HG02973 (cell line): Measurements from ENCODE around the gene TPT1.
"Not testable (repeated sequence)": the region's sequence is repeated elsewhere in the genome, so short reads cannot be mapped to it uniquely, and the experiment has no call there.

Experiments used
- ATAC-seq: cut with Tn5 transposase; IDR thresholded peaks from one replicate; pipeline ENCODE4 v1.9.1; 2021; ENCODE audit warnings: moderate library complexity; ENCODE audit not compliant: unreplicated experiment

The TPT1 gene

DNA sequence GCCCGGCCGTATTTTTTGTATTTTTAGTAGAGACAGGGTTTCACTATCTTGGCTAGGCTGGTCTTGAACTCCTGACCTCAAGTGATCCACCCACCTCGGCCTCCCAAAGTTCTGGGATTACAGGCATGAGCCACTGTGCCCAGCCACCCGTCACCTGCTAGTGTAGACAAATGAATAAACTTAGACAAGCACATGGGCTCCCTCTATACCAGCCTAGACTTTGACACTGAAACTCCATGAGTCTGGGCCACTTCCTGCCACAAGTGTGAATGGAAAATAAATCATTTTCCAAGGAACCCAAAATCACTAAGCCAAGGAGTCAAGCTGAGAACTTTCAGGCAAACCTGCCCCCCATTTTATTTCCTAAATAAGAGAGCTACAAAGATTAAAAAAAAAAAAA lies 27.0 kb upstream of the TPT1 start:
- no peak for ATAC-seq

- peak; percentile 96 for ATAC-seq
These were observed 26.4 kb upstream of the TPT1 start for GRCh38 chr13:45367358-45367757.

- no peak for ATAC-seq
These were observed 24.5 kb upstream of the TPT1 start for GRCh38 chr13:45365558-45365885.

DNA sequence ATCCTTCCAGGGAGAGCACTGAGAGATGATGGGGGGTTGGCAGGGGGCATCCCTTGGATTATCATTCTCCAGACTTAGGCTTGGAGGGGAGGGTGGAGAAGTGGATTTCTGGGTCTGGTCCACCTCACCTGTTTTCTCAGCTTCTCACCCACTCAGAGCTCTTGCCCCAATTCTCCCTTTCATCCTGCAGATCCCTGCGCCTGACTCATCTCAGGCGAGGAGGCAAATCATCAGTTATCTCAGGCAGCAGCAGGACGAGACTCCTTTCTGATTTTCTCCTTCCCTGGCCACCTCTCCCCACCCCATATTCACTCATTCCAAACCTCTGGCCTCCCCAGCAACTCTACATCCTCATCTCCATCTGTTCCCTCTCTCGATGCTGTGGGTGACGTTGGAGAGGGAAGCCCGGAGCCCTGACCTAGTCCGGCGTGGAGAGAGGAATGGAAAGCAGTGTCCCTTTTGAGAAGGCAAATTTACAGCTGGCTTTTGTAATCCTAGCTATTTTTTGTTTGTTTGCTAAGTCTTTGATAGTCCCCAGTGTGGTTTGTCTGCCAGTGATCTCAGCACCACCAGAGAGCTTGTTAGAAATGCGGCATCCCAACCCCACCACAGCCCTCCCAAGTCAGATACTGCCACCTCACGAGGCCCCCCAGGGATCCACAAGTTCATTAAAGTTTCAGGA lies 24.0 kb upstream of the TPT1 start:
- no peak for ATAC-seq

DNA sequence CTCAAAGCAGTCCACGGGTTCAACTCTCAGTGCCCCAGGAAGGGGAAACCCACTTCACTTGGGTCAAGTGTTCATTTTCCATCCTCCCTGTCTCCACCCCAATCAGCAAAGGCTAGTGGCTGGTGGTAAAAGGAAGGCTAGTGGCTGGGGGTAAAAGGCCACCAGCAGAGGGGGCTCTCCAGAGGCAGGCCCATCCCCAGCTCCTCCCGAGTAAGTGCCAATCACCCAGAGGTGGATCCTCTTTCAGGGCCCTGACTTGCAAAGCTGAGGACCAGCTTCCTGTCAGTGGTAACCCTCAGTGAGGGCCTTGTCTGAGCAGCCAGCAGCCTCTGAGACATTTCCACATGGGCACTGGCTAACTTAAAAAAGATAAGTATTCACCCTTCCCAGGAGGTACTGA lies 22.0 kb upstream of the TPT1 start:
- no peak for ATAC-seq

- no peak for ATAC-seq
These were observed 20.7 kb upstream of the TPT1 start for GRCh38 chr13:45361596-45362206.

- no peak for ATAC-seq
These were observed 16.1 kb upstream of the TPT1 start for GRCh38 chr13:45356966-45357672.

- no peak for ATAC-seq
These were observed 12.9 kb upstream of the TPT1 start for GRCh38 chr13:45353895-45354294.

- ATAC-seq: no peak
These were observed 11.0 kb upstream of the TPT1 start for GRCh38 chr13:45352031-45352430.

DNA sequence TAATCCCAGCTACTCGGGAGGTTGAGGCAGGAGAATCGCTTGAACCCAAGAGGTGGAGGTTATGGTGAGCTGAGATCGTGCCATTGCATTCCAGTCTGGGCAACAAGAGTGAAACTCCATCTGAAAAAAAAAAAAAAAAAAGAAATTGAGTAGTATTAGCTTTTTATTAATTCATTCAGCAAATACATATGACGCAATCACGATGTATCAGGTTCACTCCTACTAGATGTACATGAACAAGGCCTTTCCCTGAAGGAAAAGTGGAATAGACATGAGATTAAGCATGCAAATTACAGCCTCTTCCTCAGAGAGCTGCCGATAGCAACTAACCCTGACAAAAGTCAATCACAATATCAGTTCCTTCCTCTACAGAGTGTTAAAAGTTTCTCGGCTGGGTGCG lies 9.2 kb upstream of the TPT1 start:
- ATAC-seq: no peak

- no peak for ATAC-seq
These were observed 8.5 kb upstream of the TPT1 start for GRCh38 chr13:45349438-45349837.

DNA sequence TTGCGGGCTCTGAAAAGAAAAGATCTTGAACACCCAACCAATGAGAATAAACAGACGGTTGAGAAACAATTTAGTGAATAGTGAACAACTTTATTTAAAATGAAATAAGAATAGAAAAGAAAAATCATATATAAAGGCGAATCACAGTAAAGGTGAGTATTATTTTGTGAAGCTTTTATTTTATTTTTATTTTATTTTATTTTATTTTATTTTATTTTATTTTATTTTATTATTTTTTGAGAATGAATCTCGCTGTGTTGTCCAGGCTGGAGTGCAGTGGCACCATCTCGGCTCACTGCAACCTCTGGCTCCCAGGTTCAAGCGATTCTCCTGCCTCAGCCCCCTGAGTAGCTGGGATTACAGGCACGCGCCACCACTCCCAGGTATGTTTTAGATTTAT lies 3.1 kb upstream of the TPT1 start:
- not testable (repeated sequence) for ATAC-seq

DNA sequence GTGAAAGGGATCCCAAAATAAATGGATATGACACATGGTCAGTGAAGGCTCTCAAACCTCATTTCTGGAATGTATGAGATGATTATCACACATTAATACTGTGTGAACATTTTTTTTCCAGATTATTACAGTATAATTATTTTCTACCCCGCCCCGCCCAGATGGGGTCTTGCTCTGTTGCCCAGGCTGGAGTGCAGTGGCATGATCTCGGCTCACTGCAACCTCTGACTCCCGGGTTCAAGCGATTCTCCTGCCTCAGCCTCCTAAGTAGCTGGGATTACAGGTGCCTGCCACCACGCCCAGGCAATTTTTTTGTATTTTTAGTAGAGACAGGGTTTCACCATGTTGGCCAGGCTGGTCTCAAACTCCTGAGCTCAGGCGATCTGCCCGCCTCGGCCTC lies 2.1 kb upstream of the TPT1 start:
- not testable (repeated sequence) for ATAC-seq

DNA sequence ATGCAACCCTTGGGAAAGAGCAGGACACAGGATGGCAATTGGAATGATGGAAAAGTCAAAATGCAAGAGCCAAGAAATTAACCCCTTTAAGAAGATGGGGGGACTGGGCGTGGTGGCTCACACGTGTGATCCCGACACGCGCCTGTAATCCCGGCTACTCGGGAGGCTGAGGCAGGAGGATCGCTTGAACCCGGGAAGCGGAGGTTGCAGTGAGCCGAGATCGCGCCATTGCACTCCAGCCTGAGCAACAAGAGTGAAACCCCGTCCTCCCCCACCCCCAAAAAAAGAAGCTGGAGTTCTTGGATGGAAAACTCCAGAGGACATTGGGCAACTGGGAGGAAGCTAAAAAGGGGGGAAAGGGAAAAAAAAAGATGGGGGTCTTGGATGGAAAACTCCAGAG lies 1.7 kb upstream of the TPT1 start:
- ATAC-seq: not testable (repeated sequence)

- ATAC-seq: no peak
These were observed 967 bp upstream of the TPT1 start for GRCh38 chr13:45341799-45342500.

DNA sequence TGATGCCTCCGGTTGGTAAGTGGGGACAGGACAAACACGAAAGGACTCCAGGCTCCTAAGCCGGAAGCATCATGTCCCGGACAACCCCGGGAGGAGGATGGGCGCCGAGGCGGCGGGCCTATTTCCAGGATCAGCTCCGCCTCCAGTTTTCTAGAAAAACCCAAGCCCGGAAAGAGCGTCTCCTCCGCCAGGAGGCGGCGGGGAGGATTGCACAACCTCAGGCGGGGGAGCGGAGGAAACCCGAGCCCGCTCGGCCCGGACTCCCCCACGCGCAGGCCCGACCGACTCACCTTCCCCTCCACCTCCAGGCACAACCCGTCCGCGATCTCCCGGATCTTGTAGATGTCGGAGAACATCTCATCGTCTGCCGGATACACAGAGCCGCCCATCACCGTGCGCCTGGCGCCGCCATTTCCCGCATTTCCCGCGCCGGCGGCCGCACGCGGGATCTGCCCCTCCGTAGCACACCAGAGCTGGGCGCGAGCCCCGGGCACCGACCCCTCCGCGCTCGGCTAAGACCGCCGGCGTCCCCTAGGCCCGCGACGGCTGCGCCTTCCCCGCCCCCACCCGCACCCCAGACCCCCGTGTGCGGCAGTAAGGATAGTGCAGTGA lies 455 bp downstream of the TPT1 start:
- peak; percentile 36 for ATAC-seq

DNA sequence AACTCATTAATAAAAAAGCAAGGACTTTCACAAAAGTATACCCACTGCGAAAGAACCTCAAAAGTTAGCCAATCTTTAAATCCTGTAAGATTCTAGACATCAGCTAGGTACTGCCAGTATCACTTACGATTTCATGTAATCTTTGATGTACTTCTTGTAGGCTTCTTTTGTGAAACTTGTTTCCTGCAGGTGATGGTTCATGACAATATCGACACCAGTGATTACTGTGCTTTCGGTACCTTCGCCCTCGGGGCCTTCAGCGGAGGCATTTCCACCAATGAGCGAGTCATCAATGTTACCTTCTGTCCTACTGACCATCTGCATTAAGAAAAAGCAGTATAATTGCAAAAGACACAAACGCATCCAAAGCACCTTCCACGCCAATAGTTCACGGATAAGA lies 1.1 kb downstream of the TPT1 start:
- no peak for ATAC-seq

- no peak for ATAC-seq
These were observed 1.6 kb downstream of the TPT1 start for GRCh38 chr13:45339399-45339798.

GRCh38 chr13:45337803-45338202 lies 3.2 kb downstream of the TPT1 start:
- ATAC-seq: no peak

DNA sequence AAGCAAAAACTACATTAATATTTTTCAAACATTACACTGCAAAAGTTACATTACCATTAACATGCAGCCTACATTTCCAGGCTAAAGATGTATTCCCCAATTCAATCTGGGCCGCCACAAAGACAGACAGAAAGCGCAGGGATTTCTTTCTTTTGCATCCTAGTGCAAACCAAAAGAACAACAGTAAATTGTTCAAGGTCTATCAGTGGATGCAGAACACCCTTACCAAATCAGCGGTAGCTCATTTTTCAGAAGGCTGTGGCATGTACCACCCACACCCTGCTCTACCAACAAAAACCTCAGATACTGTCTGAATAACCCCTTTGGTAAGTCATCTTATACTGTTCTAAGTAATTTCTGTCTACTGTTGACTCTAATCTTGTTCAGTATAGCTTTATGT lies 3.6 kb downstream of the TPT1 start:
- ATAC-seq: no peak

GRCh38 chr13:45336025-45336800 lies 4.8 kb downstream of the TPT1 start:
- ATAC-seq: no peak
